ENCODE data around the gene ITSN2. TPM values are rescaled to one million over a fixed set of nuclear protein-coding genes. Genes with fewer than 3 reads are reported as not detected.

ITSN2 gene
- total RNA-seq, 1 experiment from 2014 or later, result 21.9 TPM

DNA sequence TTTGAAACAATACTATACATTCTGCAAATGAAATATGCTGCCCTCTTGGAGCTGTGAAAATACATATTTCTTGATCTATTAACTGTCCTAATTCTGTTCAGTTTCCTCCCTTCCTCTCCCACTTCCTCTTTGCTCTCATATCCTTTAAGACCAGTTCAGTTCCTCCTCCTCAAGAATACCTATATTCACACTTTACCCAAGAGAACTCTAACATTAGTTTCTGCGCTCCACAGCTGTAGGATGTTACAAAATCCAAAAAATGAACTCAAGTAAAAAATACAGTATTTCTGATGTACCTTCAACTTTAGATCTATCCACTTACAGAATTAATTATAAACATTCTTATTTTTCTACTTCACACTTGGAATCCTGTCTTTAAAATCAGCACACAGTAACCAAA is 5.4 kb downstream of the ITSN2 start:
- Histone ChIP-seq H3K9me2 (replicated peaks; ENCODE audit: low read length) (no peaks in the 10 kb centered on the region), H3K27me3 (ENCODE audit: low read length) (no peaks in the 10 kb centered on the region), H2AFZ (ENCODE audit: low read length) (no peak overlapping the region), H3F3A (ENCODE audit: low read length, unreplicated experiment) (no peaks in the 10 kb centered on the region), H3K4me3 (ENCODE audit: low read length) (no peak overlapping the region), H3K9ac (ENCODE audit: low read length) (no peak overlapping the region), H3K36me3 (ENCODE audit: low read depth, low read length) (no peaks in the 10 kb centered on the region), H4K20me1 (ENCODE audit: low read length) (peaks cover 18% of the 10 kb centered on the region; the same call in 1 of the 2 replicates), H3K27ac (ENCODE audit: low read length) (no peak overlapping the region), H3K9me3 (ENCODE audit: low read length) (no peaks in the 10 kb centered on the region), H3K4me1 (ENCODE audit: insufficient read depth, low read length) (peaks cover 10% of the 10 kb centered on the region), H3K4me2 (ENCODE audit: low read length) (no peak overlapping the region), H3K79me2 (ENCODE audit: low read length) (peaks cover 91% of the 10 kb centered on the region)
- CTCF ChIA-PET, result no interaction called here
- TF ChIP-seq EZH2 (IDR thresholded peaks at IDR 0.05; ENCODE audit: low read length, unreplicated experiment) (no peak), EZH2phosphoT487 (IDR thresholded peaks at IDR 0.05; ENCODE audit: borderline replicate concordance, low read length) (no peak)
- TF ChIP-seq, protein P1, sequence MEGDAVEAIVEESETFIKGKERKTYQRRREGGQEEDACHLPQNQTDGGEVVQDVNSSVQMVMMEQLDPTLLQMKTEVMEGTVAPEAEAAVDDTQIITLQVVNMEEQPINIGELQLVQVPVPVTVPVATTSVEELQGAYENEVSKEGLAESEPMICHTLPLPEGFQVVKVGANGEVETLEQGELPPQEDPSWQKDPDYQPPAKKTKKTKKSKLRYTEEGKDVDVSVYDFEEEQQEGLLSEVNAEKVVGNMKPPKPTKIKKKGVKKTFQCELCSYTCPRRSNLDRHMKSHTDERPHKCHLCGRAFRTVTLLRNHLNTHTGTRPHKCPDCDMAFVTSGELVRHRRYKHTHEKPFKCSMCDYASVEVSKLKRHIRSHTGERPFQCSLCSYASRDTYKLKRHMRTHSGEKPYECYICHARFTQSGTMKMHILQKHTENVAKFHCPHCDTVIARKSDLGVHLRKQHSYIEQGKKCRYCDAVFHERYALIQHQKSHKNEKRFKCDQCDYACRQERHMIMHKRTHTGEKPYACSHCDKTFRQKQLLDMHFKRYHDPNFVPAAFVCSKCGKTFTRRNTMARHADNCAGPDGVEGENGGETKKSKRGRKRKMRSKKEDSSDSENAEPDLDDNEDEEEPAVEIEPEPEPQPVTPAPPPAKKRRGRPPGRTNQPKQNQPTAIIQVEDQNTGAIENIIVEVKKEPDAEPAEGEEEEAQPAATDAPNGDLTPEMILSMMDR (conservative IDR thresholded peaks at IDR 0.05; ENCODE audit: low read depth, low read length), result no peak
- intact Hi-C loops (cut with micrococcal nuclease), result no loop called here
- no peak for DNase-seq
- POLR2A ChIA-PET (ENCODE audit: unreplicated experiment), result no interaction called here
- BruUV-seq (replicated peaks), result no TSS peak
- ATAC-seq, result no peak

- Histone ChIP-seq H3K9ac (ENCODE audit: low read length) (no peak overlapping the region), H3K36me3 (ENCODE audit: low read depth, low read length) (no peaks in the 10 kb centered on the region), H3K4me3 (ENCODE audit: low read length) (no peak overlapping the region), H4K20me1 (ENCODE audit: low read length) (peaks cover 18% of the 10 kb centered on the region; the same call in 1 of the 2 replicates), H3F3A (ENCODE audit: low read length, unreplicated experiment) (no peaks in the 10 kb centered on the region), H3K79me2 (ENCODE audit: low read length) (peaks cover 91% of the 10 kb centered on the region), H3K4me1 (ENCODE audit: insufficient read depth, low read length) (peaks cover 10% of the 10 kb centered on the region), H3K9me3 (ENCODE audit: low read length) (no peaks in the 10 kb centered on the region), H3K27ac (ENCODE audit: low read length) (no peak overlapping the region), H2AFZ (ENCODE audit: low read length) (no peak overlapping the region), H3K9me2 (replicated peaks; ENCODE audit: low read length) (no peaks in the 10 kb centered on the region), H3K4me2 (ENCODE audit: low read length) (no peak overlapping the region), H3K27me3 (ENCODE audit: low read length) (no peaks in the 10 kb centered on the region)
- CTCF ChIA-PET, result no interaction called here
- no peak for TF ChIP-seq EZH2 (IDR thresholded peaks at IDR 0.05; ENCODE audit: low read length, unreplicated experiment)
- TF ChIP-seq, protein P1 (conservative IDR thresholded peaks at IDR 0.05; ENCODE audit: low read depth, low read length), result no peak
- intact Hi-C loops (cut with micrococcal nuclease), result no loop called here
- POLR2A ChIA-PET (ENCODE audit: unreplicated experiment), result no interaction called here
- DNase-seq (no peak), ATAC-seq (no peak)
- BruUV-seq (replicated peaks), result no TSS peak
These were observed 5.9 kb downstream of the ITSN2 start for GRCh38 chr2:24354395-24354794.

DNA sequence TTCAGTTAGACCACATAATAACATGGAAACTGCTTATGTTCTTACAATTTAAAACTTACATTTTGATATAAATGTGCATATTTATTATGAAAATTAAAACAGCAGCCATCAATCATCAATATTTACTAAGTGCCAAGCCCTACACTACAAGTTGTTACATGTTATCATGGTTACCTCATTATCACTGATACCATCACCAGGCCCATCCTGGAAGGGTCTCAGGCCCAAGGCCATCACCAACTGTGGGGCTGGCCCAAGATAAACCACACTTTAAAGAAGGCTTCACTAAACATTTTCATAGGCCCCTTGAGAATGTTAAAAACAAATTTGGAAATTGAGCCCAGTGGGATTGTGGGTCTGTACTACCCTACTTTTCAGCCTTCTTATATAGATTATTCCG is 6.4 kb downstream of the ITSN2 start:
- no peak overlapping the region for H3K4me3 ChIP-seq (ENCODE audit: low read length)
- H3K36me3 ChIP-seq (ENCODE audit: low read depth, low read length), result no peaks in the 10 kb centered on the region
- ATAC-seq, result no peak
- H3K27ac ChIP-seq (ENCODE audit: low read length), result no peak overlapping the region
- no peak overlapping the region for H3K4me2 ChIP-seq (ENCODE audit: low read length)
- H3K27me3 ChIP-seq (ENCODE audit: low read length), result no peaks in the 10 kb centered on the region
- DNase-seq, result no peak
- H3K9me2 ChIP-seq (replicated peaks; ENCODE audit: low read length), result no peaks in the 10 kb centered on the region
- peaks cover 91% of the 10 kb centered on the region for H3K79me2 ChIP-seq (ENCODE audit: low read length)
- no peak overlapping the region for H3K9ac ChIP-seq (ENCODE audit: low read length)
- H2AFZ ChIP-seq (ENCODE audit: low read length), result no peak overlapping the region
- H3F3A ChIP-seq (ENCODE audit: low read length, unreplicated experiment), result no peaks in the 10 kb centered on the region
- TF ChIP-seq EZH2phosphoT487 (IDR thresholded peaks at IDR 0.05; ENCODE audit: borderline replicate concordance, low read length), result no peak
- no peak for TF ChIP-seq EZH2 (IDR thresholded peaks at IDR 0.05; ENCODE audit: low read length, unreplicated experiment)
- TF ChIP-seq, protein P1 (conservative IDR thresholded peaks at IDR 0.05; ENCODE audit: low read depth, low read length), result no peak
- no peaks in the 10 kb centered on the region for H3K9me3 ChIP-seq (ENCODE audit: low read length)
- H4K20me1 ChIP-seq (ENCODE audit: low read length), result peaks cover 16% of the 10 kb centered on the region; the same call in 1 of the 2 replicates
- no TSS peak for BruUV-seq (replicated peaks)
- POLR2A ChIA-PET (ENCODE audit: unreplicated experiment), result no interaction called here
- peaks cover 10% of the 10 kb centered on the region for H3K4me1 ChIP-seq (ENCODE audit: insufficient read depth, low read length)
- intact Hi-C loops (cut with micrococcal nuclease), result no loop called here
- CTCF ChIA-PET, result no interaction called here
